GM20000 (cell line): ENCODE measurements around the gene PWP2.
"Not testable (repeated sequence)": the region's sequence is repeated elsewhere in the genome, so short reads cannot be mapped to it uniquely, and the experiment has no call there.

Experiments used
- DNase-seq: peaks from one replicate; pipeline ENCODE4 v3.0.0; 2012; ENCODE audit warnings: low spot score
- TF ChIP-seq, protein P1 (sequence below): IDR thresholded peaks from 2 replicates; pipeline ENCODE4 v1.5.1; 2012; ENCODE audit warnings: mild to moderate bottlenecking, control low read depth; ENCODE audit errors: extremely low read depth, missing control alignments

Gene PWP2

DNA sequence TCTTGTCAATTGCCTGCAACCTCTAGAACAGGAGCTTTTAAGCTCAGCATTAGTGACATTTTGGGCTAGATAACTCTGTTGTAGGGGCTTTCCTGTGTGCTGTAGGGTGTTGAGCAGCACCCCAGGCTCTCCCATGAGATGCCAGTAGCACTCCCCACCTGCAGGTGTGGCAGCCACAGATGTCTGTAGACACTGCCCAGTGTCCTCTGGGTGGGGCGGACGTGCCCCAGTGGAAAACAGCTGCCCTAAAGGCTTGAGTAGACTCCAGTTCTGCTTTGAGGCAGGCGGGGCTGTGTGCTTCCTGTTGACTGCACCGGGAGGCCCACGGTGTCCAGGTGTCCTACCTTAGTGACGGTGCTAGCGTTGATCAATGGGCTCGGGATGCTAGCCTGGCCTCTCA lies 16.9 kb upstream of the PWP2 start:
- TF ChIP-seq, protein P1, sequence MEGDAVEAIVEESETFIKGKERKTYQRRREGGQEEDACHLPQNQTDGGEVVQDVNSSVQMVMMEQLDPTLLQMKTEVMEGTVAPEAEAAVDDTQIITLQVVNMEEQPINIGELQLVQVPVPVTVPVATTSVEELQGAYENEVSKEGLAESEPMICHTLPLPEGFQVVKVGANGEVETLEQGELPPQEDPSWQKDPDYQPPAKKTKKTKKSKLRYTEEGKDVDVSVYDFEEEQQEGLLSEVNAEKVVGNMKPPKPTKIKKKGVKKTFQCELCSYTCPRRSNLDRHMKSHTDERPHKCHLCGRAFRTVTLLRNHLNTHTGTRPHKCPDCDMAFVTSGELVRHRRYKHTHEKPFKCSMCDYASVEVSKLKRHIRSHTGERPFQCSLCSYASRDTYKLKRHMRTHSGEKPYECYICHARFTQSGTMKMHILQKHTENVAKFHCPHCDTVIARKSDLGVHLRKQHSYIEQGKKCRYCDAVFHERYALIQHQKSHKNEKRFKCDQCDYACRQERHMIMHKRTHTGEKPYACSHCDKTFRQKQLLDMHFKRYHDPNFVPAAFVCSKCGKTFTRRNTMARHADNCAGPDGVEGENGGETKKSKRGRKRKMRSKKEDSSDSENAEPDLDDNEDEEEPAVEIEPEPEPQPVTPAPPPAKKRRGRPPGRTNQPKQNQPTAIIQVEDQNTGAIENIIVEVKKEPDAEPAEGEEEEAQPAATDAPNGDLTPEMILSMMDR = no peak
- DNase-seq = no peak

DNA sequence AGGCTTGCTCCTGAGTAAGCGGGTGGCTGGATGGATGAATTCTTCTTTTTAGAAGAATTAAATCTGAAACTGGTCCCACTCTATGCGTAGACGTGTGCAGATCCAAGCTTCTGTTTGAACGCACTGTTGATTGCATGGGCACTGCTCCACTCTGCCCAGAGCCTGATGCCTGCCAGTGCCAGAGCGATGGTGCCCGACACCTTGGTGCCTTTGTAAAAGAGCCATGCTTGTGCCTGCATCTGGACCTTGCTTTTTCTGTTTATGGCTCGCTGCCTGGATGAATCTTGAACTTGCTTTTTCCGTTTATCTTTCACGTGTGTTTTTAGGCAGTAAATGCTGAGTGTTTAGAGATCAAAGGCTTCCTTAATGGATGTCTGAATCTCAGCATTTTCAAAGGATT lies 15.0 kb upstream of the PWP2 start:
- TF ChIP-seq, protein P1 = no peak
- DNase-seq = no peak

DNA sequence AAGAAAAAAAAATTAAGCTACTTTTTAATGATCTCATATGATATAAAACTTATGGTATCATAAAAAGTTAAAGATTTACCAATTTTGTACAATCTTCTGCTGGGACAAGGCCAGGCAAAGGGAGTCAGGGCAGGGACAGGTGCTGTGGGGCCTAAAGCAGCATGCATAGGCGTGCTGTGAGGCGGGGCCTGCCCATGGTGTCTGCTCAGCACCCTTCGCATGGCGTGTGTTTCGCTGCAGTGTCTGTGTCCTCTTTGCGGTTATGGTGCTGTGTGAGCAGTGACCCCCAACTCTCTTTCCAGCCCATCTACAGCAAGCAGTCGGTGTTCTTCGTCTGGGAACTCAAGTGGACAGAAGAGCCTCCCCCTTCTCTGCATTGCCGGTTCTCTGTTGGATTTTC lies 13.4 kb upstream of the PWP2 start:
- TF ChIP-seq, protein P1 = no peak
- DNase-seq = no peak

DNA sequence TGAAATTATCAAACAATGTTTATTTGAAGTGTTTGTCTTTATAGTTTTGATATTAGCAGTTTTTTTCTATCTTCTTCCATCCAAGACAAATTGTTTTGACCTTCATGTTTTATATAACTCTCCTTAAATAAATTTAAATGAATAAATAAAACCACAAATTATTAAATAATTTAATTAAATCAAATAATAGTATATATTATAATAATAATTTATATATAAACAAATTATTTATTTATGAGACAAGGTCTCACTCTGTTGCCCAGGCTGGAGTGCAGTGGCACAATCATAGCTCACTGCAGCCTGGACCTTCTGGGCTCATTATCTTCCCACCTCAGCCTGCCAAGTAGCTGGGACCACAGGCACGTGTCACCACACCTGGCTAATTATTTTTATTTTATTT lies 12.4 kb upstream of the PWP2 start:
- TF ChIP-seq, protein P1 = no peak
- DNase-seq = no peak

DNA sequence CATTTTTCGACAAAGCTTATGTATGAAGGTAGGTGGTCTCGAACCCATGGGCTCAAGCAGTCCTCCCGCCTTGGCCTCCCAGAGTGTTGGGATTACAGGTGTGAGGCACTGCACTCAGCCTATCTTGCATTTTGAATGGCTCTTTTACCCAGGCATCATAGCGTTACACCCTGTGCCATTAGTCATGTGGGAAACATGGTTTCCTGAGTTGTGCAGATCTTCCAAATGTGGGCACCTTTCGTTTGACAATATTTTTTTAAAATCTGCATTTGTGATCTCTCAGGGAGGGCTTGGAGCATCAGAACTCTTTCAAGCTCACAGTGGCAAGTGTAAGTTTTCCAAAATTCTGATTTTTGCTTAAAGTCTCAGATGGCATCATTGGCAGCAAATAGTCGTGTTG lies 8.7 kb upstream of the PWP2 start:
- not testable (repeated sequence) for DNase-seq

DNA sequence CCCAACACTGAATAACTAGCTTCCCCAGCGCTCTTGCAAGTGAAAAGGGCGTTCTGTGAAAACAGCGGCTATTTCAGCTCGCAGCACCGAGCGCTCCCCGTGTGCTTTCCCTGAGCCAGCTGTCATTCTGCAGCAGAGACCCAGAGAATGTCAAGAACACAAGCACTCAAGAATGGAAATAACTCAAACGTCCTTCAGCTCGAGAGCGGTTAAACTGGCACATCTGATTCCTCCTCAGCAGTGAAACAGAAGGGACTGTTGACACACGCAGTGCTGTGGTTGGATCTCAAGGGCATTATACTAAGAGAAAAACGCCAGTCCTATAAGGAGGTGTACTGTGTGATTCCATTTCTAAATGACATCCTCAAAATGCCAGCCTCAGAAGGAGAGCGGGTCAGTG lies 8.2 kb upstream of the PWP2 start:
- not testable (repeated sequence) for DNase-seq

DNA sequence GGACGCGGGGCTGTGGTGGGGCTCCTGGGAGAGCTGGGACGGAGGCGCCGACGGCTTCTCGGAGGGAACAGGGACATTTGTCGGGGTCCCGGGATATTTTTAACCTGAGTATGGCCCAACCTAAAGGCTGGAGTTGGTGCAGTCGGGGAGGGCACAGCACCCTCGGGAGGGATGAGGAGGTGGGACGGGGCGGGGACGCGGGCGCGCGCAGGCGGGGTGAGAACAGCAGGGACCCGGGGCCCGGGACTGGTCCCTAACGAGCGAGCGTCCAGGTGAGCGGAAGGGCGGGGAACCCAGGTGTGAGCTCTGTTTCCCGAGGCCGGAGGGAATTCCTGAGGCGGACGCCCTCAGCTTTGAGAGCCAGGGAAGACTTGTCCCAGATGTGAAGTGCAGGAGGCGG lies 390 bp downstream of the PWP2 start:
- DNase-seq = not testable (repeated sequence)

DNA sequence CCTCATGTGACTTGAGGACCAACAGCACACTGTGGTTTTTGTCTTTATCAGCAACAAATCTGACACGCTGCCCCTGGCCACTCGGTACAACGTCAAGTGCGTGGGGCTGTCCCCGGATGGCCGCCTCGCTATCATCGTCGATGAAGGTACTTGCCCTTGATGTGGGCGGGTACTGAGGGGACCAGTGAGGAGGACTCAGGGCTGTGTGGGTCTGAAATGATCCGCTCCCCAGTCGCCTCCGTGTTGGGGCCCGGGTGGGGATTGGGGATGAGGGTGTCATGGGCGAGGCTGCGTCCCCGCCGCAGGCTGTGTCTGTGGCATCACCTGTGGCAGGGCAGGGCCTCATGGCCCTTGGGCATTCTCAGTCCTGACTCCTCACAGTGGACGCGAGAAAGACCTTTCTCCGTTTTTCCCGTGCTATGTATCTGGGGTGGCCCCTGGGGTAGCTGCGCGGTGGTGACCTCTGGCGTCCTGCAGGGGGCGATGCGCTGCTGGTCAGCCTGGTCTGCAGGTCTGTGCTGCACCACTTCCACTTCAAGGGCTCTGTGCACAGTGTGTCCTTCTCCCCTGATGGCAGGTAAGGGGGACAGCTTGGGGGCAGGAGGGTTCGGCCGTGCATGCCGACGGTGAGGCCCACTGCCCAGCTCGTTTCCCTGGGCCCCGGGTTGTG lies 6.6 kb downstream of the PWP2 start:
- DNase-seq = not testable (repeated sequence)

DNA sequence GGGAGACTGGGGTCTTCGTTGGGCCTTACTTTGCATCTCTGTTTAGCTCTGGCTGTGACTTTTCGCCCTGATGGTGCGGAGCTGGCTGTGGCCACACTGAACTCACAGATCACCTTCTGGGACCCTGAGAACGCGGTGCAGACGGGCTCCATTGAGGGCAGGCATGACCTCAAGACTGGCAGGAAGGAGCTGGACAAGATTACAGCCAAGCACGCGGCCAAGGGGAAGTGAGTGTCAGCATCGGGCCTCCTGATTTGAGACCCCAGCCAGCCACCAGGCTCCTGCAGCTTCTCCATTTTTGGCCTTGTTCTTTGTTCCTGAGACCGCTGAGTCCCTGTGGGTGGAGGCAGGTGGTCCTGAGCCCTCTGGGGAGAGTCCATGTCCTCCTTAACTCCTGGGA lies 14.9 kb downstream of the PWP2 start:
- DNase-seq = not testable (repeated sequence)

DNA sequence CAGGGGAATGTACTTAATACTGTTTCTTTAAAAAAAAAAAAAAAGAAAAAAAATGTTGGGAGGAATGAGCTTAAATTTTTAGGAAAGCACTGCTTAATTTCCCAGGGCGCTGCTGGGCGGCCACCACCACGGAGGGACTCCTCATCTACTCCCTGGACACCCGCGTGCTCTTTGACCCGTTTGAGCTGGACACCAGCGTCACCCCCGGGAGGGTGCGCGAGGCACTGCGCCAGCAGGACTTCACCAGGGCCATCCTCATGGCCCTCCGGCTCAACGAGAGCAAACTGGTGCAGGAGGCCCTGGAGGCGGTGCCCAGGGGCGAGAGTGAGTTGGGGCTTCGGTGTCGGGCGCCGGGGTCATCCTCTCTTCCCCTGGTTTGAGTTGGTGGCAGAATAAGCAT lies 20.6 kb downstream of the PWP2 start:
- DNase-seq = not testable (repeated sequence)

DNA sequence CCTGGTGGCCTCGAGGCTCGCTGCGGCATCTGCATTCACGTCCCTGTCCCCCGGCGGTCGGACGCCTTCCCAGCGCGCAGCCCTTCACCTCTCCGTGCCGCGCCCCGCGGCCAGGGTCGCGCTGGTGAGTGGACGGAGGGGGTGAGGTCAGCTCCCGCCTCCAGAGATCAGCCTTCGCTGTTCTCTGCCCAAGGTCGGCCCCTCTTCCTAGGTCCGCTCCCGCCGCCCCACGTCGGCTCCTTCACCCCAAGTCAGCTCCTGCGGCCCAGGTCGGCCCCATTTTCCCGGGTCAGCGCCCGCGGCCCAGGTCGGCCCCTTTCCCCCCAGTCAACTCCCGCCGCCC lies 26.5 kb downstream of the PWP2 start:
- not testable (repeated sequence) for DNase-seq

DNA sequence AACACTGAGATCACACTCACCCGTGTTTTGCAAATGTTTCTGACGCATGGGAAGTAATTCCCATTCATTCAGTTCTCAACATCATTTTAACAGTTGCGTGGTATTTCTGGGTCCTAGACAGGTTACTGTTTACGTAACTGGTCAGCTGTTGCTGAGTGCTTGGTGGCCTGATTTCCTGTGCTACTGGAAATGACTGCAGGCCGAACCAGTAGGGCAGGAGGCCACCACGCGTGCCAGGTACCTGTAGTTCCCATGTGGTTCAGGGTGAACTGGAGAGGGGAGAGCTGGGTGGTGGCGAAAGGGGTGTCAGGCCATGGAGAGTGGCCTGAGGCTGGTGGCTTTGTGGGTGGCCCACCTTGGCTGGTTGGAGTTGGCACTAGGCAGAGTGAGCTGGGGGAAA lies 27.5 kb downstream of the PWP2 start:
- not testable (repeated sequence) for DNase-seq

DNA sequence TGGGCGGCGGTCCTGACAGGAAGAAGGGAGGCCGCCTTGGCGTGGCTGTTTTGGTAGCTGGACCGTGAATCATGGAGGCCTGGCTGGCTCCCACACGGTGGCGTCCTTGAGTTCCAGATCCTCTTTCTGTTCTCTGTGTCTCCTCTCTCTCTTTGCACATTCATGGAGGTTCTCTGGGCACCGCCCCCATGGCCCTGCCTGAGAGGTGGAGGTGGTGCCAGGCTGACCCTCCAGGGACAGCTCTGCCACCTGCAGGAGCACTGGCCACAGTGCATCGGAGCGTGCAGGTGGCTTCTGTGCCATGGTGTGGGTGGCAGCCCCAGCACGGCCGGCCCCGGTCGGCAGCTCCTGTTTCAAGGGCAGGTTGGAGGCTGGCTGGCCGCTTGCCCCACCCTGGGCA lies 30.8 kb downstream of the PWP2 start:
- DNase-seq = not testable (repeated sequence)

DNA sequence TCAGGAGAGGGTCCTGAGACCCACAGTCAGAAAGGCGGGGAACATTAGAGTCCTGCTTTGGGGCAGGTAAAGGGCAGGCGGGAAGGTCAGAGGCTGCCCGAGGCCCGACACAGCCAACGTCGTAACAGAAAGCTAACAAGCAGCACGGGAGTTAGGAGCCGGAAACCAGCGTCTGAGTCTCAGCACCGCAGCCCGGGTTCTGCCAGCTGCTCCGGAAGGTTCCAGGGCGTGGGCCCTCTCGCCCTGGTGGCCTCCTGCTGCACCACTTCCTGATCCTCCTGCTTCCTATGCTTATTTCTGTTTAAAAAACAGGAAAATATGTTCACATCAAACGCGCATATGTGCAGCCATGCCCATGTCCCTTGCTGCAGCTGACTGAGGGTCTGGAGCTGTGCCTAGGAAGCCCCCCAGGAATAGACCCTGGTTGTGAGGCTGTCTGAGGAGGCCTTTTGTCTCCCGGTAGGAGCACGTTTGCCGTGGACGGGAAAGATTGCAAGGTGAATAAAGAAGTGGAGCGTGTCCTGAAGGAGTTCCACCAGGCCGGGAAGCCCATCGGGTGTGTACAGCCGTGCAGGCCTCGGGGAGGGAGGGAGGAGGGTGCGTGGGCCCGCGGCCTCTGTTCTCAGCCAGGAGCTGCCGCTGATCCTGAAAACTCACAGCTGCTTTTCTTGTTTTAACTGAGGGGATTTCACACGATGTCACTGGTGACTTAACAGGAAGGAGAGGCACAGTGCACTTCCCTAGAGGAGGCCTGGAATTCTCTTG lies 32.8 kb downstream of the PWP2 start:
- DNase-seq = not testable (repeated sequence)

DNA sequence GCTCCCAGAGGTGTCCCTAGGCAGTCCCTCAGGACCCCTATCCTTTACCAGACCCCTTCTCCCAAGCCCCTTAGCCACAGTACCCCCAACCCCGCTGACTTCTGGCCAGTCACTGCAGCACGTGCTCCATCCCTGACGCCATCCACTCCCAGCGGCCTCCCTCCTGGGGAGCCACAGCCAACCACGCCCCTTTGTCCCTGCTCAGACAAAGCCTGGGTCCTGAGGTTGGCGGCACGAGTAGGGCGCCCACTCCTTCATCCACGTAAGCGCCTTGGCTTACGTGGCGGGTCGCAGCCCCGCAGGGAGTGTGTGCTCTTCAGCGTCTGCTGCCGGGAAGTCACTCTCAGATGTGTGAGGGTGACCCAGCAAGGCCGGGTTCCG lies 33.3 kb downstream of the PWP2 start:
- not testable (repeated sequence) for DNase-seq

DNA sequence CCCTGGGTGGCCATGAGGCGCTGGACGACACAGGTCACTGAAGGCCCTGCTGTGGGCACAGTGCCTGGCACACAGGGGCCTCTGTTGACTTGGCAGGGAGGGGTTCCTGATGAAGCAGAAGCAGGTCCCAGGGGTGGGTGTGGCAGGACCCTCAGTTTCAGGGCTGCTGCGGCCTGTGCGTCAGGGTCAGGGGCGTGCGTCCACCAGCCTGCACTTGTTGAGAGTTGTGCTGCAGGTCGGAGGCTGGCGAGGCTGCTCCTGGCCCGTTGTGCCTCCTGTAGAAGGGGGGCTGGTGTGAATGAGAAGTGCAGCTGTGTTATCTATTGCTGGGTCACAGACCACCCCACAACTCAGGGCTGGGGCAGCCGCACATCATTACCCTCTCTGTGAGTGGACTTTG lies 35.3 kb downstream of the PWP2 start:
- not testable (repeated sequence) for DNase-seq

DNA sequence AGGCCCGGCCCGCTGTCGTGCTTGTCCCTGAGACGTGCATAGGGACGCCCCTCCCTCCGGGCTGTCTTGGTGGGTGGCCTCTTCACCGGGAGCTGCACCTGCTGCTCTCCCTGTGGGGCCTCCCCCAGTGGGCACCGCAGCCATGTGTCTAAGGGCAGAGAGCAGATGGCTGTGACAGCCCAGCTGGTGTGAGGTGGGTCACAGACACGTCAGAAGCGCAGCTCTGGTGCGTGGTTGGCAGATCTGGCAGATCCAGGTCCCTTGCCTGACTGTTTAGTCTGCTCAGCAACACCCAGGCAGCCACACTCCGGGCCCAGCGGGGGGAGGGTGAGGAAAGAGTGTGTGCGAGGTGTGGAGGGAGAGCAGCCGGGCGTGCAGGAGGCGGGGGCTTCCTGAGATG lies 36.2 kb downstream of the PWP2 start:
- not testable (repeated sequence) for DNase-seq
